Skeletal muscle satellite cell (primary cell): ENCODE measurements around the gene MLKL. TPM values are rescaled to one million over a fixed set of nuclear protein-coding genes. Genes with fewer than 3 reads are reported as not detected.

Experiments
- H3K27me3 ChIP-seq: 2 replicates; pipeline ENCODE4 v1.7.0; 2013; ENCODE audit warnings: low read length; ENCODE audit not compliant: control insufficient read depth, insufficient read depth
- H3K36me3 ChIP-seq: 2 replicates; pipeline ENCODE4 v1.7.0; 2013; ENCODE audit warnings: mild to moderate bottlenecking, control low read depth, low read length; ENCODE audit not compliant: insufficient read depth
- H3K4me1 ChIP-seq: 2 replicates; pipeline ENCODE4 v1.7.0; 2013; ENCODE audit warnings: low read length; ENCODE audit not compliant: control insufficient read depth, insufficient read depth
- H3K4me2 ChIP-seq: 2 replicates; pipeline ENCODE4 v1.7.0; 2013; ENCODE audit warnings: mild to moderate bottlenecking, low read length
- H3K4me3 ChIP-seq: 2 replicates; pipeline ENCODE4 v1.7.0; 2013; ENCODE audit warnings: low read length
- H3K9ac ChIP-seq: 2 replicates; pipeline ENCODE4 v1.7.0; 2013; ENCODE audit warnings: mild to moderate bottlenecking, low read depth, low read length, moderate library complexity
- H3K9me3 ChIP-seq: replicated peaks from 2 replicates; pipeline ENCODE4 v1.7.0; 2013; ENCODE audit warnings: mild to moderate bottlenecking, control low read depth, low read length
- total RNA-seq: library from RNA; depleted of rRNA; stranded (reverse); fragments of >200 nt; gene quantifications from 2 replicates; pipeline ENCODE4 v1.2.3, GENCODE V29; 2012; rRNA removed

The MLKL gene
- 17.9 and 23.8 TPM in 2 replicates for total RNA-seq

- H3K36me3 ChIP-seq, result no peaks in the 10 kb centered on the region
- H3K27me3 ChIP-seq, result no peaks in the 10 kb centered on the region
- H3K4me2 ChIP-seq, result peak within 1 kb of the TSS; percentile 84
- no peaks in the 10 kb centered on the region for H3K9me3 ChIP-seq
- peak within 1 kb of the TSS; percentile 80 for H3K9ac ChIP-seq
- peak within 1 kb of the TSS; percentile 87 for H3K4me3 ChIP-seq
- H3K4me1 ChIP-seq, result peaks cover 18% of the 10 kb centered on the region
These were observed at the start of gene MLKL for GRCh38 chr16:74700438-74701225. Gene MLKL, minus strand, starts transcription at chr16:74700862. Its CDS starts 5,105 bp downstream, at chr16:74695757.

GRCh38 chr16:74749291-74750055 is 48.8 kb upstream of the MLKL start:
- Histone ChIP-seq H3K9me3 (no peaks in the 10 kb centered on the region), H3K4me1 (no peaks in the 10 kb centered on the region), H3K9ac (no peak overlapping the region), H3K4me3 (no peak overlapping the region), H3K4me2 (no peak overlapping the region), H3K36me3 (no peaks in the 10 kb centered on the region), H3K27me3 (peaks cover 46% of the 10 kb centered on the region)

GRCh38 chr16:74748616-74749026 is 48.0 kb upstream of the MLKL start:
- no peak overlapping the region for H3K9ac ChIP-seq
- no peak overlapping the region for H3K4me2 ChIP-seq
- H3K36me3 ChIP-seq, result no peaks in the 10 kb centered on the region
- H3K9me3 ChIP-seq, result no peaks in the 10 kb centered on the region
- no peak overlapping the region for H3K4me3 ChIP-seq
- peaks cover 46% of the 10 kb centered on the region for H3K27me3 ChIP-seq
- H3K4me1 ChIP-seq, result peaks cover 6% of the 10 kb centered on the region

GRCh38 chr16:74747716-74748615 is 47.3 kb upstream of the MLKL start:
- H3K4me3 ChIP-seq, result no peak overlapping the region
- no peaks in the 10 kb centered on the region for H3K36me3 ChIP-seq
- H3K4me2 ChIP-seq, result no peak overlapping the region
- no peaks in the 10 kb centered on the region for H3K9me3 ChIP-seq
- peaks cover 44% of the 10 kb centered on the region for H3K27me3 ChIP-seq
- no peak overlapping the region for H3K9ac ChIP-seq
- H3K4me1 ChIP-seq, result peaks cover 13% of the 10 kb centered on the region

GRCh38 chr16:74745926-74746325 is 45.3 kb upstream of the MLKL start:
- no peaks in the 10 kb centered on the region for H3K9me3 ChIP-seq
- no peaks in the 10 kb centered on the region for H3K36me3 ChIP-seq
- H3K9ac ChIP-seq, result no peak overlapping the region
- H3K27me3 ChIP-seq, result peaks cover 27% of the 10 kb centered on the region
- no peak overlapping the region for H3K4me2 ChIP-seq
- no peak overlapping the region for H3K4me3 ChIP-seq
- H3K4me1 ChIP-seq, result peaks cover 19% of the 10 kb centered on the region

- Histone ChIP-seq H3K9me3 (no peaks in the 10 kb centered on the region), H3K27me3 (peaks cover 21% of the 10 kb centered on the region), H3K36me3 (no peaks in the 10 kb centered on the region), H3K4me3 (no peak overlapping the region), H3K4me1 (peaks cover 23% of the 10 kb centered on the region), H3K4me2 (no peak overlapping the region), H3K9ac (no peak overlapping the region)
These were observed 44.5 kb upstream of the MLKL start for GRCh38 chr16:74745109-74745615.

- Histone ChIP-seq H3K4me1 (peaks cover 23% of the 10 kb centered on the region), H3K36me3 (no peaks in the 10 kb centered on the region), H3K27me3 (peaks cover 15% of the 10 kb centered on the region), H3K4me2 (no peak overlapping the region), H3K9ac (no peak overlapping the region), H3K9me3 (no peaks in the 10 kb centered on the region), H3K4me3 (no peak overlapping the region)
These were observed 43.9 kb upstream of the MLKL start for GRCh38 chr16:74744566-74744965.

- H3K9me3 ChIP-seq, result no peaks in the 10 kb centered on the region
- H3K4me1 ChIP-seq, result peaks cover 23% of the 10 kb centered on the region
- H3K9ac ChIP-seq, result no peak overlapping the region
- no peaks in the 10 kb centered on the region for H3K36me3 ChIP-seq
- peaks cover 9% of the 10 kb centered on the region for H3K27me3 ChIP-seq
- peak overlapping the region; percentile 15 for H3K4me2 ChIP-seq
- H3K4me3 ChIP-seq, result no peak overlapping the region
These were observed 43.1 kb upstream of the MLKL start for GRCh38 chr16:74743668-74744299.

- peaks cover 7% of the 10 kb centered on the region for H3K27me3 ChIP-seq
- no peak overlapping the region for H3K4me3 ChIP-seq
- H3K9ac ChIP-seq, result no peak overlapping the region
These were observed 42.5 kb upstream of the MLKL start for GRCh38 chr16:74743045-74743667.

GRCh38 chr16:74742051-74742481 is 41.4 kb upstream of the MLKL start:
- no peak overlapping the region for H3K4me2 ChIP-seq
- no peaks in the 10 kb centered on the region for H3K36me3 ChIP-seq
- no peak overlapping the region for H3K9ac ChIP-seq
- H3K4me3 ChIP-seq, result no peak overlapping the region
- H3K9me3 ChIP-seq, result no peaks in the 10 kb centered on the region
- H3K27me3 ChIP-seq, result peaks cover 5% of the 10 kb centered on the region
- peaks cover 29% of the 10 kb centered on the region for H3K4me1 ChIP-seq

More at GRCh38 chr16:74743045-74743667, 42.5 kb upstream of the MLKL start:
- Histone ChIP-seq H3K9me3 (no peaks in the 10 kb centered on the region), H3K4me1 (peaks cover 26% of the 10 kb centered on the region), H3K4me2 (peak overlapping the region; percentile 15), H3K36me3 (no peaks in the 10 kb centered on the region)
